Measurements from ENCODE around the gene FPGT. TPM values are rescaled to one million over a fixed set of nuclear protein-coding genes. Genes with fewer than 3 reads are reported as not detected.

The FPGT gene
- total and polyA plus RNA-seq, 9 of the 15 experiments (the other 6 are each of a cell fraction or from before 2014, with no cell fraction given), result 11.6 to 24.3 (median 22.5) TPM

- CTCF ChIA-PET (ENCODE audit: low intra/inter-chr PET ratio), result no interaction called here
- no peaks in the 10 kb centered on the region for H3K4me1 ChIP-seq (replicated peaks in 1 of 2; ENCODE audit: control insufficient read depth in 2 of 2, insufficient read depth in 2 of 2, low read length in 2 of 2)
- H3K4me2 ChIP-seq (ENCODE audit: insufficient read depth, low read length), result no peak overlapping the region
- no peak for TF ChIP-seq MBD1 (CRISPR knock-in tag; IDR thresholded peaks at IDR 0.05)
- no peak for TF ChIP-seq ELF4 (CRISPR knock-in tag; IDR thresholded peaks at IDR 0.05)
- no peak for TF ChIP-seq PURB (CRISPR knock-in tag; IDR thresholded peaks at IDR 0.05; ENCODE audit: low read depth)
- TF ChIP-seq ETS2 (tag; IDR thresholded peaks at IDR 0.05; ENCODE audit: borderline replicate concordance, poor library complexity, severe bottlenecking), result no peak
- TF ChIP-seq MAFK (IDR thresholded peaks at IDR 0.05; ENCODE audit: low read length), result no peak
- no peak for TF ChIP-seq NR1H2 (CRISPR knock-in tag; IDR thresholded peaks at IDR 0.05)
- no peak for TF ChIP-seq ZNF518B (CRISPR knock-in tag; IDR thresholded peaks at IDR 0.05)
- no peak for TF ChIP-seq ZNF3 (CRISPR knock-in tag; IDR thresholded peaks at IDR 0.05)
- no peak for TF ChIP-seq ZNF707 (CRISPR knock-in tag; conservative IDR thresholded peaks at IDR 0.05)
- no peak for TF ChIP-seq FOXJ3 (CRISPR knock-in tag; IDR thresholded peaks at IDR 0.05)
- TF ChIP-seq ZNF511 (CRISPR knock-in tag; IDR thresholded peaks at IDR 0.05), result no peak
- no peak for TF ChIP-seq ZNF785 (CRISPR knock-in tag; IDR thresholded peaks at IDR 0.05)
- no peak for TF ChIP-seq MYNN (IDR thresholded peaks at IDR 0.05)
- TF ChIP-seq MYNN (CRISPR knock-in tag; IDR thresholded peaks at IDR 0.05), result no peak
- TF ChIP-seq ELK1 (CRISPR knock-in tag; IDR thresholded peaks at IDR 0.05), result no peak
- TF ChIP-seq RAD51 (IDR thresholded peaks at IDR 0.05; ENCODE audit: borderline replicate concordance, low read depth), result no peak
- no peak for ATAC-seq
- intact Hi-C loops (cut with micrococcal nuclease) (no loop called here), in situ Hi-C loops (cut with MboI) (no loop called here)
- POLR2A ChIA-PET, result no interaction called here
- H3K9ac ChIP-seq (ENCODE audit: insufficient read depth in 1 of 2, low read depth in 2 of 2, low read length in 2 of 2), result no peak overlapping the region
- no peaks in the 10 kb centered on the region for H3K36me3 ChIP-seq (ENCODE audit: control insufficient read depth, insufficient read depth, low read length)
- no peak for FAIRE-seq
- no peaks in the 10 kb centered on the region for H3K79me2 ChIP-seq (ENCODE audit: control insufficient read depth, insufficient read depth, low read length)
- H4K20me1 ChIP-seq (replicated peaks; ENCODE audit: control insufficient read depth, insufficient read depth, low read length), result no peaks in the 10 kb centered on the region
- no peak overlapping the region for H2AFZ ChIP-seq (ENCODE audit: low read depth, low read length)
- no TSS peak for BruUV-seq (replicated peaks)
- DNase-seq (ENCODE audit: extremely low read depth in 1 of 4, low spot score in 3 of 4), result no peak
- H3K27ac ChIP-seq (ENCODE audit: extremely low read depth, low read depth, low read length), result no peak overlapping the region
- H3K9me3 ChIP-seq (replicated peaks; ENCODE audit: control insufficient read depth, insufficient read depth, low read depth, low read length), result no peaks in the 10 kb centered on the region
- H3K27me3 ChIP-seq (ENCODE audit: control insufficient read depth in 2 of 2, insufficient read depth in 2 of 2, low read length in 2 of 2), result no peaks in the 10 kb centered on the region
- H3K4me3 ChIP-seq, result no peak overlapping the region
- H3K9me1 ChIP-seq (ENCODE audit: control insufficient read depth, insufficient read depth, low read length), result no peaks in the 10 kb centered on the region
Measured at GRCh38 chr1:74180490-74180889, 17.6 kb upstream of the FPGT start.

All from K562 (cell line).